Islet precursor cell (in vitro differentiated cells): Measurements from ENCODE around the gene BMP6.
"Not testable (repeated sequence)": the region's sequence is repeated elsewhere in the genome, so short reads cannot be mapped to it uniquely, and the experiment has no call there.

Source experiments
- DNase-seq: peaks from one replicate; pipeline ENCODE4 v3.0.0-alpha.2; 2018

The BMP6 gene

DNA sequence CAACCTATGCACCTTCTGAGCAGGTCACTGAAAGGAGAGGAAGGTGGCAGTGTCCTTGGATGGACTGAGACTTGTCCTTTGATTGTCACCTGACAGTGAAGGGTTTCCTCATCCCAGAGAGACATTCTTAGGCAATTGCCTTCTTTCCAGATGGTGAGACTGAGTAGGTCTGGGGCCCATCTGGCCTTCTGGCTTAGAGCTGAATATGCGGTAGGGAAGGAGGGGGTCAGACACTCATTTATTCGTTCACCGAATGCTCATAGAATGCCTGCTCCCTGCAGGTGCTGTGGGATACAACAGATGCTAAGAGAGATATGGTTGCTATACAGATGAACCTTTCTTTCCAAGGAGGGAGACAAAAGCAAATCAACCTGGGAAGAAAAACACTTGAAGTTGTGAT lies 76.8 kb downstream of the BMP6 start:
- no peak for DNase-seq

DNA sequence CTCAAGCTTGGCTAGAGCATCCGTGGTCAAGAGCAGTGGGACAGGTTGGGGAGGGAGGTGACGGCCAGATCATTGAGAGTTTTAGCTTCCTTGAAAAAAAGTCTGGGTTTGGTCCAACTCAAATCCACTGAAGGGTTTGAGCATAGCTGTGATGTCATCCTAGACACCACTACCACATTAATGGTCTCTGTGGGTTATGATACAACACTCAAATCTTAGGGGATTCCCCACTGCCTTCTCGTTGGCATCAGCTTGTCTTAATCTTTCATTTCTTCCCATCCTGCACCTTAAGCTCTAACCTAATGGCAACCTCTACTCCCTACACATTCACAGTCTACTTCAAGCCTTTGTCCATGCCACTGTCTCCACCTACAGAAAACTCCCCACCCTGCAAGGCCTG lies 77.3 kb downstream of the BMP6 start:
- no peak for DNase-seq

DNA sequence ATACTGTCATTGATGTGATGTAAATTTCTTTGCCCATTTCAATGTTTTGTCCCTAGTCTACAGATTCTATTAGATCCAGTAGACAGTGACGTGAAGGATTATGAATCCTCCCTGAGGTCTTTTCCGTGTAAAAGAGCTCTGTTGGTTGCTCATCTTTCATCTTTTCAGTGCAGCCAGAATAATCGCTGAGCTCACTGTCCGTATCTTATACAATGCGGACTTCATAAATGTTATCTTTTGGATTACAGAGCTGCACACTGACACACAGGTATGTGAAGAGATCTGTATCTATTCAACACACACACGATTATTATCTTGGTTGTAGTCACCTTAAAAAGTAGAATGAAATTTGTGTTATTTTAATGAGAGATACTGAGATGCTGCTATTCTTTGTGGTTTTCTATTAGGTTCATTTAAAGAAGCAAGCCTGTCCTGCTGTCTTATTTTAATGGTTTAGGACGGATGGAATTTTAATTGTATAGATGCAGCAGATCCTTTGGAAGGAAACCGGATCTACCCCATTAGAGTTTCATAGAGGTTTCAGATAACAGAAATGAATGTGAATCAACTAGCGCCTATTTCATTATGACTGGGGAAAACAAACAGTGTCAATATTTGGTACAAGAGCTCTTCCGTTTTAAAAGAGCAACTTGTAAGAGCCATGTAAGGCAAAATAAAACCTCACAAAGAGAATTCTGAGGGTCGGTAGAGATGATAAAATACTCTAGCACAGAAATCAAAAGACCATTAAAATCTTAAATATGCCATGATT lies 79.4 kb downstream of the BMP6 start:
- no peak for DNase-seq

DNA sequence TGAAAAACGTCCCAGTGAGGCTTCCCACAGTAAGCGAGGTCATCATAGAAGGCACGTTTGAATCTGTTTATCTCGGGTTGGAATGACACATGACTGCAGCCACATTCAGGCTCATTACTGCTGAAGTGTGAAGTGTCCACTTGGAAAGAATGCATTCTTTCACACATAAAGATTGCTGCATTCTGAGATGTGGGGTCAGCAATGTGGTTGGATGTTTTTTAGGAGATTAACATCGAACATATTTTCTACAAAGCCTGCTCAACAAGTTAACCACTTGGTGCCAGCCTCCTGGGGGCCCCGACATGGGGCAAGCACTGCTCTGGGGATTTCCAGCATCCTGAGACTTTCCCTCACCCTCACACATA lies 79.9 kb downstream of the BMP6 start:
- no peak for DNase-seq

DNA sequence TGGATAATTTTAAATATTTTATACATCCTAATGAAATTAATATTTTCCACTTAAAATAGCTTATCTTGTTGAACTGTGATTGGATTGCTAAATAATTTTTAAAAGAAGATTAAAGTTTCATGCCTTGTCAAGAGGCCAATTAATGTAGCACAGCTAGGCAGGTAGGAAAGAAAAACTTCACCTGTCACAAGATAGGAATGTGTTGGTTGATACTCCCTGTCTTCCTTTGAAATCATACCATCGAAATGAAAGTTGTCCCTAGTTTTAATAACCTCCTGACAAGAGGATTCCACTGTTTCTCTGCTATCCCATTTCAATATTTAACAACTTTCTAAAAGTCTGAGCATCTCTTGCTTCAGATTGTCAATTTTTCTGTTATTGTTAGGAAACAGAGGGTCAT lies 80.8 kb downstream of the BMP6 start:
- no peak for DNase-seq

DNA sequence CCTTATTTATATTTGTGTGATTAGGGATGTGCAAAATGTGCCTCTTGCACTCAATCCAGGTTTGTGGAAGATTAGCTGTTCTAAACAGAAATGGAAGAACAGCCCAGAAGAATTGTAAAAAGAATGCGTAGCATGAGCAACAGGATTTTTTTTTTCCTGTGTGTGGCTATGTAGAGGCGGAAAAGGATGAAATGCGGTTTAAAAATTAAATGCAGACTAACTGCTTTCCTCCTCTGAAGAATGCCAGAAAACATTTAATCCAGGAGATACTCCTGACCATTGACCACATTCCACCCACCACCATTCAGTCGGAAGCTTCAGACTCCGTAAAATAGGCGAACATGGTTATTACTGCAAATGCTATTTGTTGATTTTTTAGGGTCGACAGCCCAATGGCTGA lies 83.4 kb downstream of the BMP6 start:
- no peak for DNase-seq

DNA sequence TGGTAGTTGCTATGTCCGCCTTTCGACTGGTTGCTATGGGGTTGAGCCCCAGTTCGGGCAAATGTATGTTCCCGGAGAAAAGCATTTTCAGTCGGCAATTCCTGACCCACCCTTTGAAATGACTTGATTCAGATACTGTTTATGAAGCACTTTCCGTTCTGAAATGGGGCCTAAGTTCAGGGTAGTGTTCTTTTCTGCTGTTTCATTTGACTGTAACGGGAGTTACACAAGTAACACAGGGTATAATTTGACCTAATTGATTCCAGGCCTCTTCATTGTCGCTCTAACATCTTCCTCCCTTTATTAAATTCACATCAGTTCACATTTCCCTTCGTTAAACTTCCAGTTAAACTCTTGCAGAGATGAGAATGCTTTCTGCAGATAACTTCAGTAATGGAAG lies 85.5 kb downstream of the BMP6 start:
- no peak for DNase-seq

DNA sequence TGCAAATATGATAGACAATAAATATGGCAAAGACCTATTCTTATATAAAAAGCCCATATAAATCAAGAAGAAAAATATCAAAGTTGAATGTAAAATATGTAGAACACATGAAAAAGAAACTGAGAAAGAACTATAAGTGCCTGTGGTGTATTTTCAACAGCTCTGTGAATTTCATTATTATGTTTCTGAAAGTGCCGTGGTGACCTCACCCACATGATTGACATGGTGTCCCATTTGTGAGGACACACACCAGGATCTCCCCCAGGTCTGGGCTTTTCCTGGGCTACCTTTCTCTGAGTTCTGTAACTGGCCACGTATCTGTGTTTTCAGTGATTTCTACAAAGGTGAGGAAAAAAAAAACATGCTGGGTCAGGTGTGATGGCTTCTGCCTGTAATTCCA lies 86.7 kb downstream of the BMP6 start:
- no peak for DNase-seq

DNA sequence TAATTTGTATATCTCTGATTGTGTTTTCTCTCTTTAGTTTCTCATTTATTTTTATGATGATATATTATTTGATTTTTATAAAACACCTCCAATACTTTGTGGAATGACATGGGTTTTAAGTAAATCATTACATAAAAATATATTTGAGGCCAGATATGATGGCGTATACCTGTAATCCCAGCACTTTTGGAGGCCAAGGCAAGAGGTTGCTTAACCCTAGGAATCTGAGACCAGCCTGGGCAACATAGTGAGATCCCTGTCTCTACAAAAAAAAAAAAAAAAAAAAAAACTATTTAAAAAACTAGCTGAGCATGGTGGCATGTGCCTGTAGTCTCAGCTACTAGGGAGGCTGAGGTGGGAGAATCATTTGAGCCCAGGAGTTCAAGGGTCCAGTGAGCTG lies 87.3 kb downstream of the BMP6 start:
- no peak for DNase-seq

DNA sequence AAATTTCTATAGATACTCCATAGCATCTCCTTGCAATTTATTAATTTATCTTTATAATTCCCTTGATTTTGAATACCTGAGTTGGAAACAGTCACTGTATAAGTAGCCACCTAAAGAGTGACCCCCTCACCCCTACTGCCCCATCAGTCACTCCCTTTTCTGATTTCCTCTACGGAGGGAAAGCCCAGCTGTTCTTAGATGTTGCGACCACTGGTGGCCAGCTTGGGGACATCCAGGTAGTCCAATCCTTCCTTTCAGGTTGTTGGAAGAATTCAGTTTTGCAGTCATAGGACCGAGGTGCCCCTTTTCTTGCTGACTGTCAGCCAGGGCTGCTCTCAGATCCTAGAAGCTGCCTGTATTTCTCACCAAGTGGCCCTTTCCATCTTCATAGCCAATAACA lies 87.8 kb downstream of the BMP6 start:
- DNase-seq: no peak

DNA sequence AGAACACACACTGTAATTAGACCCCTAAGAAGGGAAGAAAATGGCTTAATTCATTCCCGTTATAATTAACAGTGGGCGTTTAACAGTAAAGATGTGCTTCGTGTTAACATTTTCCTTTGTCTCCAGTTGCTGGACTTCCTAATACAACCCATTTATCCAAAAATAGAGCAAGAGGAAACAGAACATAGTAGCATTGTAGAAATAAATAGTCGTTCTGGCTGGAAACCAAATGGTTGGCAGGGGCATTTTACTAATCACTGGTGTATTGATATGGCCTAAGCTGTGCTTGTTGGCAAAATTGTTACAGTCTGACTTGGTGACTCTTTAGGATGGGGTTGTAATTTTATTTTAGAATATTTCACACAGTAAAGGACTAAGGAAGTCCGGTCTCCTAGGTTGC lies 89.8 kb downstream of the BMP6 start:
- DNase-seq: no peak

DNA sequence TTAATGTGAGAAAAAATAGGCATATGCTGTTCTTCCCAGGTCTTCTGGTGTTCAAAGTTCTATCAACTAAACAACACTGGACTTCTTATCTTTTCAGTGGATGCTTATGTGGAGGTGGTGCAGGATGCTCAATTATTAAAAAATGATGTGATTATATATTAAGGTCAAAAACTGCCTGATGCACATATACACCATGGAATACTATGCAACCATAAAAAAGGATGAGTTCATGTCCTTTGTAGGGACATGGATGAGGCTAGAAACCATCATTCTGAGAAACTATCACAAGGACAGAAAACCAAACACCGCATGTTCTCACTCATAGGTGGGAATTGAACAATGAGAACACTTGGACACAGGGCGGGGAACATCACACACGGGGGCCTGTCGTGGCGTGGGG lies 91.3 kb downstream of the BMP6 start:
- DNase-seq: not testable (repeated sequence)

DNA sequence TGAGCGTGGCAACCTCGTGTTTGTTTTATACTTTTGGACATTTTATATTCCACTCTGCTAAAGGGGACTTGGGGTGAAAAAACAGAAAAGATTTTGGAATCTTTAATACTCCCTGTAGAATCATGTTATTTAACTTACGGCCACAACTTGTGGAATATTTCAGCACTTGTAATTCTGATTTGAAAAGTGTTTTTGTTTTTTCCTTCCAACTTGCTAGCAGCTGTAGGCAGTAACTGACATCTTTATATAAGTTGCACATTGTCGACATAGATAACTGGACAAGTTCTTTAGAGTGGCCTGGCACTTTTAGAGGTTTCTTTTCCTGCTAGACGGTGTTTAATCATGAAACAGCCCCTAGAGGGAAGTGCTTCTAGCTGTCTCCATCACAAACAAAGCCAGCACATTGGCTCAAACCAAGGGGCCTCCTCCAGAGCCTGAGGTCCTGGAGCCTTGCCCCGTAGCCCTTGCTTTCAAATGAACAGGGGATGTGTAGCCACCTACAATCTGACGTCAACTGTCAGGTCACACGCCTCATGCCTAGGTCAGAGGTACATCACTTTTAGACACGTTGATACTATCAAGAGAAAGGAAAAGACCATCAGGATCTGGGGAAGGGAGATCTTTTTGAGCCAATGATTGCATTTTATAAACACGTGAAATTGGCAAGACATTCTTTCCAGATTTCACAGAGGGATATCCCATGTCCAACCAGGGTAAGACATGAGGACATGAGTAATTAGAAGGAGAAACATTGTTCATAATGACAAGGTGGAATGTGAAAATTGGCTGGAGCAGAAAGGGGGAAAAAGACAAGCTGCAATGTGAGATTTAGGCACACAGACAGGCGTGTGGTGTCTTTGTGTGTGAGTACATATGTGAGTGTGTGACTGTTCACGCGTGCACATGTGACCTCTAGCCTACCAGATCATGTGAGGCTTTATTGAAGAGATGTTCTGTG lies 92.6 kb downstream of the BMP6 start:
- DNase-seq: no peak

DNA sequence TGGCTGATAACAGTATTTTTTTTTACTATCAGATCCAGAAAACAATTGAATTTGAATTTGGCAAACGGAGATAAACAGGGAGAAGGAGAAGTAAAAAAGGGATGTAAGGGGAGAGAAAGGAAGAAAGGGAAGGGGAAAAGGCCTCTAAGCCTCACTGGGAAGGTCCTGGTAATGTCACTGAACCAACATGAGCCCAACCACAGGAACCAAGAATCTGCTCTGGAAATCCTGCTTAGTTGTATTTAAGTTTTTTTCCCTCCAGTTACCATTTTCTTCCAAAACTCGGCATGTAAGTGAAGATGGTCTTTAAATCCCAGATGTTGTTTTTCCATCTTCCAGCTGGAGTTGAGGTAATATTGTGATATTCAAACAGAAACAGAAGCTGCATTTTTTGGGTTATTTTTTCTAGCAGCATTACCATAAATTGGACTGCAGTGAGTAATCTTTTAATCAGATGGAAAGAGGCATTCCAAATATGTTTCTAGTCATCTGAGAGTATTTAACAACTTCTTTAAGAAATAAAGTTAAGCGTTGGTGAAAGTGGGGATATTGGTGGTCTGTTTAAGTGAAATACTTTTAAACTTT lies 93.6 kb downstream of the BMP6 start:
- DNase-seq: no peak

DNA sequence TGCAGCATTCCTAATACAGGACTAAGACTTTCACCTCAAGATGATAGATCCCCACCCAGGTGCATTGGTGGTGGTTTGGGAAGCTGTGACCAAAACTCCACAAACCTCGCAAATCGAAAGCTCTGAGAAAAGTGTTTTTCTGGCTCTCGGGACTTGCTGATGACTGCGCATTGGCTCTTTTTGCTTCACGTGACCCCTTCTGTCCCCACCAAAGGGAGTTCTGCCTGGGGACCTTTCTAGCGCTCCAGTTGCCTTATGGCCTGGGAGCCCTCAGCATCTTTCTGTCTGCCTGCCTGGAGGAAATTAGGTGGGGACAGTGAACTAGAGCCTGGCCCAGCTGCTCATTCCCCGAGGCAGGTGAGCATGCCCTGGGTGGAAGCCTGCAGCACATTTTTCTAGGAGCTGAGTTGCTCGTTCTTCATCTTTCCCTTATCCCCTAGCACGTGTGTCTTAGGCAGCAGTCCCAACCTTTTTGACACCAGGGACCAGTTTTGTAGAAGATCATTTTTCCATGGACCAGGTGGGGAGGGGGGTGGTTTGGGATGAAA lies 94.5 kb downstream of the BMP6 start:
- DNase-seq: no peak

DNA sequence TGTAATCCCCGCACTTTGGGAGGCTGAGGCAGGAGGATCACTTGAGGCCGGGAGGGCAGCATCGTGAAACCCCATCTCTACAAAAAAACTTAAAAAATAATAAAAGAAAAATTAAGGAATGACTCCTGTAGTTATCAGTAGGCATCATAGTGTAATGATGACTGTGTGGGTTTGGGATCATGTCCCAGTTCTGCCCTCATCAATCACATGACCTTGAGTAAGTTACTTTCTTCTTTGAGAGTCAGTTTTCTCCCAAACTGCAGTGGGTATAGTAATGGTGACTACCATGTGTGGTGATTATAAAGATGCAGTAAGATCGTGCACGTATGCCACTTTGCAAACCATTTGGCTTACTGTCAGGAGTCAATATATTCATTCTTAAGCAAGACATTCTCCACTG lies 95.5 kb downstream of the BMP6 start:
- DNase-seq: no peak

DNA sequence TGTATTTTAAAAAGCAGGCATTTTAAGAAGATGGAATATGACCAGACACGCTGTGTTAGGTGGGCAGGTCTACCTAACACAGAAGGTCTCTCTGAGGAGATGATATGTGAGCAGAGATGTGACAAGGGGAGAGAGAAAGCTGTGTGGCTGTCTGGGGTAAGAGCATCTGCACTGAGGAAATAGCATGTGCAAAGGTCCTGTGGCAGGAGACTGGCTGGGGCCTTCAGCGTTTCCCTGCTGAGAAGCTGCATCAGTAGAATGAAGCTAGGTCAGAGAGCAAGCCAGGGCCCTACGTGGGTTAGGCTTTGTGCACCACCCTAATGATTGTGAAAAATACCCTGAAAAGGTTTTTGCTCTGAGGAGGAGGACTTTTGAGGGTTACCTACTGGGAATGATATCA lies 97.7 kb downstream of the BMP6 start:
- DNase-seq: no peak

DNA sequence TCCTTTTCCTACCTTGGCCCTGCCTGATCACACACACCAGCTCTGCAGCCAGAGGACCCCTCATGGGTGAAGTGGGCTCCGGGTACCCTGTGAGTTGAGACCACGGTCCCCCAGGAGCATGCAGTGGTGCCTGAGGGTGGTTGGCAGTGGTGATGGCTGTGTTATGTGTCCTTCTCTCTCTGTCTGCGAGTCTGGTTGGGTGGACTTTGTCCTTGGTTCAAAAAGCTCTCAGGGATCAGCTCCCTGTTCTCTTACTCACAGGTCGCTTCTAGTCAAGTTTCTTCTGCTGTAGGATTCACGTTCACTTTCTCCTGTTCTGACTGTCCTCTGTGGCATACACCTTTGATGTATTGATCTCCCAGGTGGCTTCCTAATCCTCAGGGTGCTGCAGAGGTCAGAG lies 100.1 kb downstream of the BMP6 start:
- no peak for DNase-seq

DNA sequence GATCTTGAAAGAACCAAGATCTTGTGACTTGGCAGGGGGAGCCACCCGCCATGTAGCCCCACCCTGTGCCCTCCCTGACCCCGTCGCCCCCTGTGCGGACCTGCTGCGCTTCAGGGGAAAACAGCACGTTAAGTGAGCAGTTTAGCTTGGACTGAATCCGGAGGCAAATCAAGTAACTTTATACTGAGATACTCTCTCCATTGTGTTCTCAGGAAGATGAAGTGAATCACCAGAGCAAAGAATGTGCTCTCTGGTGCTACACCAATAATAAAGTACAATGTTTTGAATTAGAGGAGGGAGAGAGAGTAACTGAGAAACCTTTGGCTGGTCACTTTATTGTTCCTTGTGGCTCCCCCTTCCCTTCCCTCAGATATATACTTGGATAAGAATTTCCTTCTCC lies 101.2 kb downstream of the BMP6 start:
- no peak for DNase-seq

DNA sequence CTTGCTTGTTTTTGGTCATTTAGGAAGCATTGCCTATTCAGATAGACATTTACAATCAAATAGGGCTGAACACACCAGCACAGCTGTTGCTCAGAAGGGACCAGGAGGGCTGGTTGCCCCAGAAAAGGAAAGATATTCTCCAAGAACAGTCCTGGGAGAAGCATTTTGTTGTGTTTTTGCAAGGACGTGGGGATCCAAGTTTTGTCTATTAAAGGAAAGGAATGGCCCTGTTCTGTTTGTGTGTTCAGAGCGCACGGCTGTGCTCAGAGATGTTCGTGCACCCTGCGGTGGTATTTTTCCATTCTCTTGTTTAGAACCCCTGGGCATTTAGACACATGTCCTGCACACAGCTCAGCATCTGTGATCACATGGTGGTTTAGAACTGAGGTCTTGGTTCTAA lies 102.2 kb downstream of the BMP6 start:
- DNase-seq: no peak

DNA sequence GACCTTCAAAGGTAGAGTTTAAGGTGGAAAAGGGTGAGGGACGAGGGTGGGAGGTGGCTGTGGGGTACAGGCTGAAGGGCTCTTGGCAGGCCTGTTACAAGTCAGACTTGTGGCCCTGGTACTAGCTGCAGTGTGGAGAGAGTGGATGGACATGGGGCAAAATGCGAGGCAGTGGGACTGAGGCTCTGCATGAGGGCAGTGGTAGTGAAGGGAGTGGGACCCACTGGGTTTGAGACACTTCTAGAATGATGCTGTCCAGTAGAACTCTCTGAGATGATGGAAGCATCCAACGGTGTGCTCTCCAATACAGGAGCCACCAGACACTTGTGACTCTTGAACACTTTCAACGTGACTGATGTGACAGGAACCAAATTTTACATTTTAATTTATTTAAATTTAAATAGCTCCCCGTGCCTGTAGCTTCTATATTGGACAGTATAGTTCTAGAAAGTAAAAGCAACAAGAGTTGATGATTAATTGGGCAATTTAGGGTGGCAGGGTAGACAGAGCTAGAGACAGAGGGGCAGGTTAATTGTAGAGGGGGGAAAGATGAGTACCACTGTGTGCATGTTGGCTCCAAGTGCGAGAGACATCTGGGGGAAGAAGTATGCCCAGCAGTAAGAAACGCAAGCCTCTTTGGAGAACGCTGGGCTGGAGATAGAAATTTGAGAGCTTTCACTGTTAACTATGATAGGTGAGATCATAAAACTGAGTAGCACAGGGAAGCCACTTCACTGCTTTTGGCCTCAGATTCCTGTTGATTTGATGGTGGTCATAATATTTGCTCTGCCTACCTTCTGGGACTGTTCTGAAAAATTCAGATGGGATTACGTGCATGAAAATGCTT lies 107.2 kb downstream of the BMP6 start:
- no peak for DNase-seq

DNA sequence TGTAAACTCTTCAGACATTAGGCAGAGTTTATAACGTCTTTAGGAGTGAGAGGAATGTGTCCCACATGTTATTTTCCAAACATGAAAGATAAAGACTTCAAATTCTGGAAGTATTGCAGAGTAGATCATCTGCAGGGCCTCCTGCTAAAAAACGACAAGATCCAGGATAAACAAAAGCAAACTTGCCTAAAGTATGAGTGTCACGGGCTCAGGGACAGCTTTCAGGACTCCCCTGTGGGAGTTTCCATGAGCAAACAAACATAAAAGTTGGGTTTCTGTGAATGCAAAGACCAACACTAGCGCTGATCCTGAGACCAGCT lies 107.8 kb downstream of the BMP6 start:
- no peak for DNase-seq
